PC-3 (cell line): ENCODE measurements around the gene SLC18B1.

ENCODE experiments used
- EZH2 ChIP-seq: fragments of 300-600 bp; sonication (generic); IDR thresholded peaks from one replicate; pipeline ENCODE4 v1.6.1; 2017; ENCODE audit warnings: antibody characterized with exemption, mild to moderate bottlenecking, low read length; ENCODE audit not compliant: unreplicated experiment
- EZH2phosphoT487 ChIP-seq: fragments of 300-600 bp; sonication (generic); IDR thresholded peaks from 2 replicates; pipeline ENCODE4 v1.6.1; 2018; ENCODE audit warnings: mild to moderate bottlenecking, antibody characterized with exemption, low read length, borderline replicate concordance
- TF ChIP-seq, protein P1 (sequence below): fragments of 300-600 bp; sonication (generic); conservative IDR thresholded peaks from 2 replicates; pipeline ENCODE4 v1.5.1; 2017; ENCODE audit warnings: antibody characterized with exemption, low read depth, mild to moderate bottlenecking, low read length

DNA sequence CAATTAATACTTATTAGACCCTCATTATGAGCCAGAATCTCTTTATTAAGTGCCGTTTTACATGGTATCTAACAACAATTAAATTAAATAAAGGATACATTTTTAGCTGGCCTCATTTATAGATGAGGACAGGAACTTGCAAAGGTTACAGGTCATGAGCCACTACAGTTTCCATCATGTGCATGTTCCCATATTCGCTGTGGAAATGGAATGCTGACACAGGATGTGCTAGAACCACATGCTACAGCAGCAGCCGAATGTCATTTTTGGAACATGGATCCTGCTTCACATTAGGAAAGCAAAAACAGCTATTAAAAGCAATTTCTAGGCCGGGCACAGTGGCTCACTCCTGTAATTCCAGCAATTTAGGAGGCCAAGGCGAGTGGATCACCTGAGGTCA is 5.9 kb downstream of the SLC18B1 start:
- TF ChIP-seq, protein P1, sequence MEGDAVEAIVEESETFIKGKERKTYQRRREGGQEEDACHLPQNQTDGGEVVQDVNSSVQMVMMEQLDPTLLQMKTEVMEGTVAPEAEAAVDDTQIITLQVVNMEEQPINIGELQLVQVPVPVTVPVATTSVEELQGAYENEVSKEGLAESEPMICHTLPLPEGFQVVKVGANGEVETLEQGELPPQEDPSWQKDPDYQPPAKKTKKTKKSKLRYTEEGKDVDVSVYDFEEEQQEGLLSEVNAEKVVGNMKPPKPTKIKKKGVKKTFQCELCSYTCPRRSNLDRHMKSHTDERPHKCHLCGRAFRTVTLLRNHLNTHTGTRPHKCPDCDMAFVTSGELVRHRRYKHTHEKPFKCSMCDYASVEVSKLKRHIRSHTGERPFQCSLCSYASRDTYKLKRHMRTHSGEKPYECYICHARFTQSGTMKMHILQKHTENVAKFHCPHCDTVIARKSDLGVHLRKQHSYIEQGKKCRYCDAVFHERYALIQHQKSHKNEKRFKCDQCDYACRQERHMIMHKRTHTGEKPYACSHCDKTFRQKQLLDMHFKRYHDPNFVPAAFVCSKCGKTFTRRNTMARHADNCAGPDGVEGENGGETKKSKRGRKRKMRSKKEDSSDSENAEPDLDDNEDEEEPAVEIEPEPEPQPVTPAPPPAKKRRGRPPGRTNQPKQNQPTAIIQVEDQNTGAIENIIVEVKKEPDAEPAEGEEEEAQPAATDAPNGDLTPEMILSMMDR: no peak
- TF ChIP-seq EZH2phosphoT487 (no peak), EZH2 (no peak)
